Progenitor cell of endocrine pancreas (in vitro differentiated cells): ENCODE data around the gene THRB. TPM values are rescaled to one million over a fixed set of nuclear protein-coding genes. Genes with fewer than 3 reads are reported as not detected.

Experiments used
- DNase-seq: peaks from one replicate; pipeline ENCODE4 v3.0.0; 2021; ENCODE audit warnings: low spot score; ENCODE audit not compliant: unreplicated experiment
- H3K27ac Mint-ChIP-seq: 2 replicates; pipeline ENCODE4 v1.8.0; 2021; ENCODE audit warnings: mild to moderate bottlenecking, moderate library complexity, mixed read lengths
- H3K27me3 Mint-ChIP-seq: 2 replicates; pipeline ENCODE4 v1.8.0; 2021; ENCODE audit warnings: mixed read lengths
- H3K36me3 Mint-ChIP-seq: 2 replicates; pipeline ENCODE4 v1.8.0; 2022; ENCODE audit warnings: mixed read lengths; ENCODE audit not compliant: insufficient read depth
- H3K4me1 Mint-ChIP-seq: 2 replicates; pipeline ENCODE4 v1.8.0; 2021; ENCODE audit warnings: low read depth, mixed read lengths
- H3K4me3 Mint-ChIP-seq: 2 replicates; pipeline ENCODE4 v1.8.0; 2021; ENCODE audit warnings: low read depth, mild to moderate bottlenecking, moderate library complexity, mixed read lengths
- H3K9me3 Mint-ChIP-seq: 2 replicates; pipeline ENCODE4 v1.8.0; 2021; ENCODE audit warnings: low read depth, mixed read lengths
- CTCF ChIP-seq: fragments of 200-600 bp; sonication (generic); IDR thresholded peaks from one replicate; pipeline ENCODE4 v1.5.0; 2021; ENCODE audit warnings: antibody characterized with exemption, mild to moderate bottlenecking; ENCODE audit not compliant: unreplicated experiment
- microRNA-seq: library from miRNA; unstranded; fragments of <30 nt; microRNA quantifications from one replicate; pipeline ENCODE4 v1.1.0, GENCODE V29; 2020; ENCODE audit warnings: borderline number of aligned reads; ENCODE audit not compliant: unreplicated experiment
- total RNA-seq: library from RNA; stranded (reverse); gene quantifications from 2 replicates; pipeline ENCODE4 v1.2.1, GENCODE V29; 2021

Gene THRB
- total RNA-seq, 1 donor from 2014 or later, result 19.7 TPM

- H3K4me1 Mint-ChIP-seq, result no peaks in the 10 kb centered on the region
Observed at GRCh38 chr3:24067483-24067882, 427.2 kb downstream of the THRB start.

More at GRCh38 chr3:24067483-24067882, 427.2 kb downstream of the THRB start:
- Mint-ChIP-seq H3K4me3 (no peak overlapping the region), H3K27me3 (no peaks in the 10 kb centered on the region), H3K27ac (no peak overlapping the region), H3K36me3 (no peaks in the 10 kb centered on the region), H3K9me3 (no peaks in the 10 kb centered on the region)
- DNase-seq, result no peak
- no peak for TF ChIP-seq CTCF

Small RNA genes within 50 kb of the gene (microRNA-seq; reads per million reads assigned to microRNA genes)
- gene MIR4792, result not detected
